Osteoblast (primary cell): ENCODE data around the gene HDAC9. TPM values are rescaled to one million over a fixed set of nuclear protein-coding genes. Genes with fewer than 3 reads are reported as not detected.

Source experiments
- DNase-seq: peaks from one replicate; pipeline ENCODE4 v3.0.0; 2011; ENCODE audit warnings: low spot score, mixed read lengths; ENCODE audit not compliant: insufficient read length; ENCODE audit errors: missing footprints
- H2AFZ ChIP-seq: 2 replicates; pipeline ENCODE4 v1.6.0; 2011; ENCODE audit warnings: mild to moderate bottlenecking, low read length
- H3K27ac ChIP-seq: 2 replicates; pipeline ENCODE4 v1.5.1; 2011; ENCODE audit warnings: mild to moderate bottlenecking, low read depth, low read length, moderate library complexity
- H3K27me3 ChIP-seq: 2 replicates; pipeline ENCODE4 v1.6.0; 2012; ENCODE audit warnings: mild to moderate bottlenecking, control low read depth, inconsistent platforms, low read length, moderate library complexity; ENCODE audit not compliant: insufficient read depth
- H3K36me3 ChIP-seq: 2 replicates; pipeline ENCODE4 v1.5.1; 2011; ENCODE audit warnings: mild to moderate bottlenecking, low read length, control low read depth, moderate library complexity; ENCODE audit not compliant: insufficient read depth
- H3K4me1 ChIP-seq: 2 replicates; pipeline ENCODE4 v1.5.1; 2011; ENCODE audit warnings: mild to moderate bottlenecking, low read length, control low read depth, moderate library complexity; ENCODE audit not compliant: insufficient read depth
- H3K4me2 ChIP-seq: 2 replicates; pipeline ENCODE4 v1.6.0; 2011; ENCODE audit warnings: mild to moderate bottlenecking, low read length; ENCODE audit not compliant: insufficient read depth
- H3K4me3 ChIP-seq: fragments of 200-600 bp; sonication (generic); 3 replicates; pipeline ENCODE4 v1.5.1; 2012; ENCODE audit warnings: mild to moderate bottlenecking, low read length, inconsistent platforms; ENCODE audit not compliant: insufficient read depth
- H3K79me2 ChIP-seq: 2 replicates; pipeline ENCODE4 v1.6.0; 2012; ENCODE audit warnings: mild to moderate bottlenecking, low read length, control low read depth, inconsistent platforms; ENCODE audit not compliant: insufficient read depth
- H3K9me3 ChIP-seq: 2 replicates; pipeline ENCODE4 v1.5.1; 2011; ENCODE audit warnings: low read depth, low read length, control low read depth
- H4K20me1 ChIP-seq: 2 replicates; pipeline ENCODE4 v1.6.0; 2012; ENCODE audit warnings: mild to moderate bottlenecking, low read length, control low read depth; ENCODE audit not compliant: insufficient read depth
- total RNA-seq: library from RNA; depleted of rRNA; stranded (reverse); fragments of >200 nt; gene quantifications from 2 replicates; pipeline ENCODE4 v1.2.3, GENCODE V29; 2012
- TF ChIP-seq, protein P1 (sequence below): IDR thresholded peaks from 2 replicates; pipeline ENCODE4 v1.5.1; 2011; ENCODE audit warnings: mild to moderate bottlenecking, low read depth, low read length, moderate library complexity; ENCODE audit errors: extremely low read depth

HDAC9 gene
- total RNA-seq, 1 donor = 21.7 TPM

DNA sequence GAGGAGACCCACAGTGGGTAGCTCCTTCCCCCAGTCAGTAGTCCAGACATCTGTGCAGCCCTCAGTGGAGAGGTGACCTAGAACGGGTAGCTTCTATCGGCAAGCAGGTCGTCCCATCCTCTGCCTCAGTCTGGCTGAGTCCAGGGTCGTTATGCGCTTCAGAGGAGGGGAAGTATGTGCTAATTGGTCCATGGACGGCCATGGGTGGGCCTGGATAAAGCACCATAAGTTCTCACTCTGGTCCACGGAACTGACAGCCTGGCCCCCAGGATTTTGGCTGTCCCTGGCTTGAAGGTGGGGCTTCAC lies 78.6 kb downstream of the HDAC9 start:
- Histone ChIP-seq H3K9me3 (no peaks in the 10 kb centered on the region), H2AFZ (no peak overlapping the region), H3K4me3 (no peak overlapping the region), H3K27ac (no peak overlapping the region), H3K79me2 (no peaks in the 10 kb centered on the region), H4K20me1 (no peaks in the 10 kb centered on the region), H3K4me1 (peaks cover 3% of the 10 kb centered on the region), H3K4me2 (no peak overlapping the region), H3K27me3 (no peaks in the 10 kb centered on the region), H3K36me3 (no peaks in the 10 kb centered on the region)
- TF ChIP-seq, protein P1, sequence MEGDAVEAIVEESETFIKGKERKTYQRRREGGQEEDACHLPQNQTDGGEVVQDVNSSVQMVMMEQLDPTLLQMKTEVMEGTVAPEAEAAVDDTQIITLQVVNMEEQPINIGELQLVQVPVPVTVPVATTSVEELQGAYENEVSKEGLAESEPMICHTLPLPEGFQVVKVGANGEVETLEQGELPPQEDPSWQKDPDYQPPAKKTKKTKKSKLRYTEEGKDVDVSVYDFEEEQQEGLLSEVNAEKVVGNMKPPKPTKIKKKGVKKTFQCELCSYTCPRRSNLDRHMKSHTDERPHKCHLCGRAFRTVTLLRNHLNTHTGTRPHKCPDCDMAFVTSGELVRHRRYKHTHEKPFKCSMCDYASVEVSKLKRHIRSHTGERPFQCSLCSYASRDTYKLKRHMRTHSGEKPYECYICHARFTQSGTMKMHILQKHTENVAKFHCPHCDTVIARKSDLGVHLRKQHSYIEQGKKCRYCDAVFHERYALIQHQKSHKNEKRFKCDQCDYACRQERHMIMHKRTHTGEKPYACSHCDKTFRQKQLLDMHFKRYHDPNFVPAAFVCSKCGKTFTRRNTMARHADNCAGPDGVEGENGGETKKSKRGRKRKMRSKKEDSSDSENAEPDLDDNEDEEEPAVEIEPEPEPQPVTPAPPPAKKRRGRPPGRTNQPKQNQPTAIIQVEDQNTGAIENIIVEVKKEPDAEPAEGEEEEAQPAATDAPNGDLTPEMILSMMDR = no peak
- DNase-seq = no peak

- H4K20me1 ChIP-seq = no peaks in the 10 kb centered on the region
Measured at GRCh38 chr7:18574676-18575075, 79.1 kb downstream of the HDAC9 start.

DNA sequence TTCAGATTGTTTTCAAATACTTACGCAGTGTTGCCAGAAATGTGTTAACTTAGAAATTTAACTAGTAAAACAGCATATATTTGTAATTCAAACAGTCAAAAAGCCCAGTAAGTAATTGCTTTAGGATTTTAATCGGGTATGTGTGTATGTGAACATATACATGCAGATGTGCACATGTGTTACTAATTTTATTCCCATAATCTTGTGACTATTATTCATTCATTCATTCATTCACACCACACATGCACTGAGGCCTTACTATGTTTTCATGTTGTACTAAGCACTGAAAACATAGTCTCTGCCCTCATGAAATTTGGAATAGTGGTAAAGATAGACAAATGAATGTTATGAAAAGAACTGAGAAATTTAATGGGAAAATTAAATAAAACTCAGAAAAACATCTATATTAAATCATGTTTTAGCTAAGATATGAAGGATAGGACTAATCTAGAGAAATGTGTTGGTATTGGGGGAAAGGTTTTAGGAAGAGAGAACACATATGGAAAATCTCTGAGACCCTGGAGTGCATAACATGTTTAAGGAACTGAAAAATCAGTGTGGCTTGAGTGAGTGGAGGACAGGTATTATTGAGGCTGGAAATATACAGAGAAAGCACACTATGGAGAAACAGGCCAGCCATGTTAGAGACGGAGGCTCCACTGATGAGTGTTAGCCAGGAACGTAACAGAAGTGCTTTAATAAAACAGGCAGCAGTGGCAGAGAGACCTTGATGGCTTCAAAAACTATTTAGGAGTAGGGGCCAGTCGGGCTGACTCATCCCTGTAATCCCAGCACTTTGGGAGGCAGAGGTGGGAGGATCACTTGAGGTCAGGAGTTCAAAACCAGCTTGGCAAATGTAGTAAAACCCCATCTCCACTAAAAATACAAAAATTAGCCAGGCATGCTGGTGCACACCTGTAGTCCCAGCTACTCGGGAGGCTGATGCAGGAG lies 80.3 kb downstream of the HDAC9 start:
- Histone ChIP-seq H3K27ac (no peak overlapping the region), H3K4me2 (no peak overlapping the region), H4K20me1 (no peaks in the 10 kb centered on the region), H3K36me3 (no peaks in the 10 kb centered on the region), H3K9me3 (no peaks in the 10 kb centered on the region), H2AFZ (no peak overlapping the region), H3K27me3 (no peaks in the 10 kb centered on the region), H3K4me3 (no peak overlapping the region), H3K79me2 (no peaks in the 10 kb centered on the region), H3K4me1 (peaks cover 3% of the 10 kb centered on the region)
- DNase-seq = no peak
- TF ChIP-seq, protein P1 = no peak

More at GRCh38 chr7:18574676-18575075, 79.1 kb downstream of the HDAC9 start:
- TF ChIP-seq, protein P1 = no peak
- no peaks in the 10 kb centered on the region for H3K36me3 ChIP-seq
- no peaks in the 10 kb centered on the region for H3K27me3 ChIP-seq
- no peak overlapping the region for H3K4me3 ChIP-seq
- H2AFZ ChIP-seq = no peak overlapping the region
- H3K9me3 ChIP-seq = no peaks in the 10 kb centered on the region
- no peak for DNase-seq
- no peak overlapping the region for H3K4me2 ChIP-seq
- H3K4me1 ChIP-seq = peaks cover 3% of the 10 kb centered on the region
- H3K79me2 ChIP-seq = no peaks in the 10 kb centered on the region
- H3K27ac ChIP-seq = no peak overlapping the region

GRCh38 chr7:18577096-18577771 lies 81.7 kb downstream of the HDAC9 start:
- no peak overlapping the region for H2AFZ ChIP-seq
- TF ChIP-seq, protein P1 = no peak

More at GRCh38 chr7:18577096-18577771, 81.7 kb downstream of the HDAC9 start:
- Histone ChIP-seq H3K27me3 (no peaks in the 10 kb centered on the region), H3K36me3 (no peaks in the 10 kb centered on the region), H3K4me2 (no peak overlapping the region), H3K4me3 (no peak overlapping the region), H3K79me2 (no peaks in the 10 kb centered on the region), H4K20me1 (no peaks in the 10 kb centered on the region), H3K4me1 (no peaks in the 10 kb centered on the region), H3K27ac (no peak overlapping the region), H3K9me3 (no peaks in the 10 kb centered on the region)
- DNase-seq = no peak
